Medulla oblongata (tissue), 1 donor: ENCODE results near the gene SH3GL1.
A peak's percentile ranks its signal among the peaks of the same experiment; 100 is the strongest.
"Not testable (repeated sequence)": the region's sequence is repeated elsewhere in the genome, so short reads cannot be mapped to it uniquely, and the experiment has no call there.

Source experiments
- DNase-seq: peaks from one replicate; pipeline ENCODE4 v3.0.0-alpha.2; 2015; ENCODE audit errors: extremely low spot score

SH3GL1 gene

DNA sequence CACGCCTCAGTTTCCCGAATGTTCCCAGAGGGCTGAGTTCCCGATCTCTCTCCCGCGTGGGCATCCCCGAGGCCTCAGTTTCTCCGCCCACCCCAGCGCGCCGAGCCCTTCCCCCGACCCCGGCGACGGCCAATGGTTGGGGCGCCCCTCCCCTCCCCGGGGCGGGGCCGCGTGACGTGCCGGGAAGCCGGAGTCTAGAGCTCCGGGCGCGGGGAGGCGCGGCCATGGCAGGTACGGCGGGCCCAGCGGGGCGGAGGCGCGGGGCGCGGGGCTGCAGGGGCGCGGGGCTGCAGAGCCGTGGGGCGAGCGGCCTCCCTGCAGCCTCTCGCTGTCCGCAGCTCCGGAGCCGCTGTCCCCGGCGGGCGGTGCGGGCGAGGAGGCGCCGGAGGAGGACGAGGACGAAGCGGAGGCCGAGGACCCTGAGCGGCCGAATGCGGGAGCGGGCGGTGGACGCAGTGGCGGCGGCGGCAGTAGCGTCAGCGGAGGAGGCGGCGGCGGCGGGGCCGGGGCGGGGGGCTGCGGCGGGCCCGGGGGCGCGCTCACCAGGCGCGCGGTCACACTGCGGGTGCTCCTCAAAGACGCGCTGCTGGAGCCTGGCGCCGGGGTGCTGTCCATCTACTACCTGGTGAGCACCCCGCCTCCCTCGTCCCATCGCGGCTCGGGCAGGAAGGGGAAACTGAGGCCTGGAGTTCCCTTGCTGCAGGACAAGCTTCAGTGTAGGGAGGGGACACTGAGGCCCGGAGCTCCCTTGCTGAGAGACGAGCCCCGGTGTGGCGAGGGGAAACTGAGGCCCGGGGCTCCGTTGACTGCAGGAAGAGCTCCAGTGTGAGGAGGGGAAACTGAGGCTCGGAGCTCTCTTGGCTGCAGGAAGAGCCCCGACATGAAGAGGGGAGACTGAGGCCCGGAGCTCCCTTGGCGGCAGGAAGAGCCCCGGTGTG lies 56.7 kb downstream of the SH3GL1 start, which contains the start of gene MPND:
MPND (plus strand) TSS at position 193 of the 938 bp plus-strand sequence; CDS start at position 225, 32 bp downstream.
- peak; percentile 97 for DNase-seq

DNA sequence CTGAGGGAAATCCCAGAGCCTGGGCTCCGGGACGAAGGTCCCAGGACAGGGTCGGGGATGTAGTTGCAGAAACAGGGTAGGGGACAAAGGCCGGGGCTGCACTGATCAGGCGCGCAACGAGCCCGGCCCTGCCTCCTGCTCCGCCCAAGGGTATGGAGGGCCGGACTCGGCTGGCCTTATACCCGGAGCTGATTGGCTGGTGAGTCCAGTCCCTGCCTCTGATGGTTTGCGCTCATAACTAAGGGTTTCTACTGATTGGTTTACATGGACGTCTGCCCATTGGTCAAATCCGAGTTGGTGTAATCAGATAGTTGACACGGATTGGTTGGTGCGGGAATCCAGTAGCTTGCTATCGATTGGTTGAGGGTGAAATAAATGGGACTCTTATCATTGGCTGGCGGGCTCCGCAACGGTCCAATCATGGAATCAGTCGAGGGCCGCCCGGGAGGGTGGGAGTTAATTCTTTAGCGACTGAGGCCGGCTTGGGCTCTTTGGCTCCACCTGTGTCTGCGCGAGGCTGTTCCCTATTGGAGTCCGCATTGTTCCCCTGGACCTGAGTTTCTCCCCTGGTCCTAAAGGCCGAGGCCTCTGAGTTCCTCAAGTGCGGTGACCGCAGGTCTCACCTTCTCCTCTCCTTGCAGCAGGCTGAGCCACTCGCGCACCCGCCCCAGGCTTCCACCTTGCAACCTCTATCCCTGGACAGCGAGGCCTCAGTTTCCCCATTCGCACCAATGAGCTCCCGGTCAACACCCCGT lies 57.6 kb downstream of the SH3GL1 start:
- DNase-seq: peak; percentile 100

DNA sequence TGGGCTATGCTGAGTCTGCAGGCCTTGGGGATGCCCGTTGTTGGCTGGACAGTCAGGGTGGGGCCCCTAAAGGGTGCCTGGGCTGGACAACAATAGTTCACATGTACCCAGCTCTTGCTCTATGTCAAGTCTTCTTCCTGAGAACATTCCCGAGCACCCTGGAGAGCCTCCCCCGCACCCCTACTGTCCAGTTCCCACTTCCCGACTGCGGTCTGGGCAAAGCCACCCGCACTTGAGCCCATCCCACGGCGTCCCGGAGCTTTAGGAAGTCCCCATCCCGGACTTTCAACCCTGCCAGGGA lies 58.1 kb downstream of the SH3GL1 start:
- no peak for DNase-seq

DNA sequence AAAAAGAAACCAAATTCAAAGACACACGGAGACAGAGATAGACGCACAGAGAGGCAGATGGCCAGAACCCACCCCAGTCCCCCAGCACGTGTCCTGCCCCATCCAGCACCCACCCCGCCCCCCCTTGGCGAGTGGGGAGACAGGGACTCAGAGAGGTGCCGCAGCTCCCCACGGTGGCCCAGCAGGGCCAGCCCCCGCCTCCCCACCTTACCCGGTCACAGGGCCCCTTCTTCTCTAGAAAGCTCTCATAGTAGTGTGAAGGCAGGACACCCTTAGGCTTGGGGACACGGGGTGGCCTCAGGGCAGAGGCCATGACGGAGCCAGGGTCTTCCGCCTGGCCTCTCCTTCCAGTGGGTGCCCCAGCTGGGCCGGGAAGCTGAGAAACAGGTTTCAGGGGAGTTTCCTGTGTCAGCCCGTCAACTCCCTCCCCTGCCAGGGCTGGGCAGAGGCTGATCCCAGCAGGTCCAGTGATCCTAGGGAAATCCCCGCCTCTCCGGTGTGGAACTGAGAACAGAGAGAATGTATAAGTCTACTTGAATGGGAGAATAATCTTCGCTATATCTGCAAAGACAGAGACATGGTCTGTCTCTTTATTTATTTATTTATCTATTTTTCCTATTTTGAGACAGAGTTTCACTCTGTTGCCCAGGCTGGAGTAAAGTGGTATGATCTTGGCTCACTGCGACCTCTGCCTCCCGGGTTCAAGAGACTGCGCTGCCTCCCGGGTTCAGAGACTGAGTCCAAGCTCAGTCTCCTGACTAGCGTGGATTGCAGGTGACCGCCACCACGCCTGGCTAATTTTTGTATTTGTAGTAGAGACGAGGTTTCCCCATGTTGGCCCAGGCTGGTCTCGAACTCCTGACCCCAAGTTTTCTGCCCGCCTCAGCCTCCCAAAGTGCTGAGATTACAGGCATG lies 61.6 kb downstream of the SH3GL1 start, which contains the start of gene STAP2:
STAP2 (minus strand) TSS at position 387 of the 915 bp plus-strand sequence; CDS start at position 313, 74 bp downstream.
- no peak for DNase-seq

DNA sequence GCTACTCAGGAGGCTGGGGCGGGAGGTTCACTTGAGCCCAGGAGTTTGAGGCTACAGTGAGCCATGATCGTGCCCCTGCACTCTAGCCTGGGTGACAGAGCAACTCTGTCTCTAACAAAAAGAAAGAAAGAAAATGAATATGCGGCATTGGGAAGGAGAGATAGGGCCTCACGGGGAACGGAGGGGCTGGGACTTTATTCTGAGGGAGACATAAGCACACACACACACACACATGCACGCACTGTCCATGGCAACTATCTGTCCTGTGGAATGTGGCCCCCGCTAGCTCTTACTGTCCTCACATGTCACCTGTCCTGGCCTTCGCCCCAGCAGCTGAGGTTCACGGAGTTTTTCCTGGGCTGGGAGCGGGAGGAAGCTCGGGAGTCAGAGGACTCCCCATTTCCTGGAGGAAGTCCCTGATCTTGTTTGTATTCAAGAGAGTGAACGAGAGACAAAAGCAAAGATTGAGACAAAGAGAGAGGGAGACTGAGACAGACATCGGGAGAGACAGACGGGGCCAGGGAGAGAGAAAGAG lies 62.4 kb downstream of the SH3GL1 start:
- DNase-seq: peak; percentile 43

DNA sequence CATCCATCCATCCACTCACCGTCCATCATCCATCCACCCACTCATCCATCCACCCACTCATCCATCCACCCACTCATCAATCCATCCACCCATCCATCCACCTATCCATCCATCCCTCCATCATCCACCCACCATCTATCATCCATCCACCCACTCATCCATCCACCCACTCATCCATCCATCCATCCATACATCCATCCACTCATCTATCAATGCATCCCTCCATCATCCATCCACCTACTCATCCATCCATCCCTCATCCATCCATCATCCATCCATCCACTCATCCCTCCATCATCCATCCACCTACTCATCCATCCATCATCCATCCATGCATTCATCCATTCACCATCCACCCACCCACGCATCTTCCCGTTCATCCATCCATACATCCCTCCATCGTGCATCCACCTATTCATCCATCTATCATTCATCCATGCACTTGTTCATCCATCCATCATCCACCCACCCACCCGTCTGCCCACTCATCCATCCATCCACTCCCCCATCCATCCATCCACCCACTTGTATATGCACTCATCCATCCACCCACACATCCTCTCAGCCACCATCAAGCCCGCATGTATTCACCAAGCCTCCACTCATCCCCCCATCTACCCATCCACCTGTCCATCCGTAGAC lies 65.3 kb downstream of the SH3GL1 start:
- no peak for DNase-seq

DNA sequence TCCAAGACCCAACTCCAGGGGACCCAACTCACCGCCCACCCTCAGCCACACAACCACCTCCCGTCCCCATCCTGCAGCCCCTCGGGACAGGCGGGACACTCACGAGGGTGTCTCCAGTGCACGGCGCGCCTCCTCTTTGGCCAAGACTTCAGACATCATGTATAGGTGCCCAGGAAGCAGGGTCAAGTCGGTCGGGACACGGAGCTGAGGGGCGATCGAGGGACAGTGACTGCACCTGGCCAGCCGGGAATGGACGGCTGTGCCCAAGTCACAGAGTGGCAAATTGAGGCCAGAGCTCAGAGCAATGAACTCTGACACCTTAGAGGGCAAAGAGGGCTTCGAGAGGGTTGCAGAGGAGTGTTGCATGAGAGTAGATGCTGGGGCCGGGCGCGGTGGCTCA lies 70.5 kb downstream of the SH3GL1 start:
- DNase-seq: no peak

DNA sequence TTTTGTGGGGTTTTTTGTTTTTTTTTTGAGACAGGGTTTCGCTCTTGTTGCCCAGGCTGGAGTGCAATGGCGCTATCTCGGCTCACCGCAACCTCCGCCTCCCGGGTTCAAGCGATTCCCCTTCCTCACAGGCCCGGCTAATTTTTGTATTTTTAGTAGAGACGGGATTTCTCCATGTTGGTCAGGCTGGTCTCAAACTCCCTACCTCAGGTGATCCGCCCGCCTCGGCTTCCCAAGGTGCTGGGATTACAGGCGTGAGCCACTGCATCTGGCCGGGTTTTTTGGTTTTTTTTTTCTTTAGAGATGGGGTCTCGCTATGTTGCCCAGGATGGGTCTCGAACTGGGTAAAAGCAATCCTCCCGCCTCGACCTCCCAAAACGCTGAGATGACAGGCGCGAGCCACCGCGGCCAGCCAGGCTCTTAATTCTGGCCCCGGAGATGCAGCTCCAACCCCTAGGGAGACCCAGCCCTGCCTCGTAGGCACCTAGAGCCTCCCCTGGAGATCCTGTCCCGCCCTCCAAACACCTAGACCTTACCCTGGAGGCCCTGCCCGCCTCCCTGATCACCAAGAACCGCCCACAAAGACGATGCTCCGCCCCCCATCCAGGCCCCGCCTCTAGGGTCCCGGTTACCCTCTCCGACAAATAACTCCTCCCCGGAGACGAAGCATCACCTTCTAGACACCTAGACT lies 71.2 kb downstream of the SH3GL1 start:
- not testable (repeated sequence) for DNase-seq

DNA sequence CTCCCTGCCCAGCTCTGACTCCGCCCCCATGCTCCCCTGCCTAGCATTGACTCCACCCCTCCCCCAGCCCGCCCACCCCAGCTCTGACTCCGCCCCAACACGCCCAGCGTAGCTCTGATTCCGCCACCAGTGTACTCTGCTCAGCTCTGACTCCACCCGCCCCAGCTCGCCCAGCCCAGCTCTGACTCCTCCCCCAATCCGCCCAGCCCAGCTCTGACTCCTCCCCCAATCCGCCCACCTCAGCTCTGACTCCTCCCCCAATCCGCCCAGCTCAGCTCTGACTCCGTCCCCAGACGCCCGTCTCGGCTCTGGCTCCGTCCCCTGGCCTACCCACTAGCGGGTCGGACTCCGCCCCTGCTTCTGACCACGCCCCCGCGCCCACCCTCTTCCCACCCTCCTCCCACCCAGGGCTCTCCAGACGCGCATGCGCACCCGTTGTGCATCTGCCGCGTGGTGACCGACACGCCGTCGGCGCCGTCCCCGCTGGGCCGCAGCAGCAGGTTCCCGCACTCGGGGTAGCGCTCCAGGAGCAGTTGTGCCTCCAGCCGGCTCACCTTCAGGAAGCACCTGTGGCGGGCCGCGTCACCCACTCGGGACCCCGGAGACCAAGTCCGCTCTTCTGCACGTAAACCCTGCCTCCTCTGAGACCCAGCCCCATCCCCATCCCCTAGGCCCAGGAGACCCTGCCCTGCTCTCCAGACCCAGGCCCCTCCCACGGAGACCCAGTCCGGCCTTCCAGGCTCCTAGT lies 71.9 kb downstream of the SH3GL1 start:
- DNase-seq: peak; percentile 92

DNA sequence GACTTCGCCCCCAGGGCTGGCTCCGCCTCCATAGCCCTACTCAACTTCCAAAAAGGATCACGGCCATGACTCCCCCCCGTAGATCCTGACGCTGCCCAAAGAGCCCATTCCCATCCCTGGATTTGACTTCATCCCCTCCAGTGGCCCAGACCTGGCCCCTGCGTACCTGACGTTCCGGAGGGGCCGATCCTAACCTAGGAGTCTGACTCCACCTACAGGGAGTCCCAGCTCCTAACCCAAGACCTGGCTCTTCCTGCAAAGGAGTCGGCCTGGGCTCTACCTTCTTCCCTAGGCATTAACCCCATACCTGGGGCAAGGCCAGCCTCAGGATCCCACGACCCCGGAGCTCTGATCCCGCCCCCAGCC lies 72.5 kb downstream of the SH3GL1 start:
- no peak for DNase-seq

DNA sequence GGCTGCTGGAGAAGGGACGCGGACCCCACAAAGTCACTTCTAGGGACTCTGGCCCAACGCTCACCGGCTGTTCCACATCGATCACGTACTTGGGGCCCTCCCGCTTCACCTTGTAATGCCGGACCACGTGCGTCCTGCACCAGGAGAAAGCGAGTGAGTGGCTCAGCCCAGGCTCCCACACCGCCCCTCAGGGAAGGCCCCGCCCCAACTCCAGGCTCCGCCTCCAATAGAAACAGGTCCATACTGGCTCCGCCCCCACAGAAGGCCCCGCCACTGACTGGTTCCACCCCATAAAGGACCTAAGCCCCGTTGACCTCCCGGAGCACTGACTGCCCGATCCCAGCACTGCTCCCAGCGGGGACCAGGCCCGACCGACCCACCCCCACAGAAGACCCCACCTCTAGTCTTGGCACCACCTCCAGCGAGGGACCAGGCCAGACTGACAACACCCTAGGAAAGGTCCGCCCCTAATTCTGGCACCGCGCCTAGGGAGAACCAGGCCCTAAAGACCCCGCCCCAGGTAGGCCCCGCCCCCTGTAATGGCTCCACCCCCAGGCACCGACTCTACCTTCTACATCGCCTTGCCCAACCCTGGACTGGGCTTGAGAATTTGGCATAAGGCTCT lies 73.0 kb downstream of the SH3GL1 start:
- DNase-seq: no peak

DNA sequence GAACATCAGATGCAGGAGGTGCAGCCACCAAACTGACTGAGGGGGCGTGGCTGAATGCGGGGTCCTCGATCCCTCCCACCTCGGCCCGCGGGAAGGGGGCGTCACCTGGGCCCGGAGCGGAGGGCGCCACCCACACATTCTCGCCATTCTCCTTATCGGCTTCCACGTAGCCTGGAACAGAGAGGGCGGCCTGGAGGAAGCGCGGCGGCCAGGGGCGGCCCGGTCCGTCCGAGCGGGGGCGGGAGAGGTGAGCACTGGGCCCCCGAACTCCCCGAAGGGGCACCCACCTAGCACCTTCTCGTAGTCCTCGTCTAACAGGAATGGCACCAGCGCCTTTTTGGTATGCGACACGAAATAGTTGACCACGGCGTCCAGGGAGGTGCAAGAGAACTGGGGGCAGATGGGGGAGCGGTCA lies 73.5 kb downstream of the SH3GL1 start:
- no peak for DNase-seq

DNA sequence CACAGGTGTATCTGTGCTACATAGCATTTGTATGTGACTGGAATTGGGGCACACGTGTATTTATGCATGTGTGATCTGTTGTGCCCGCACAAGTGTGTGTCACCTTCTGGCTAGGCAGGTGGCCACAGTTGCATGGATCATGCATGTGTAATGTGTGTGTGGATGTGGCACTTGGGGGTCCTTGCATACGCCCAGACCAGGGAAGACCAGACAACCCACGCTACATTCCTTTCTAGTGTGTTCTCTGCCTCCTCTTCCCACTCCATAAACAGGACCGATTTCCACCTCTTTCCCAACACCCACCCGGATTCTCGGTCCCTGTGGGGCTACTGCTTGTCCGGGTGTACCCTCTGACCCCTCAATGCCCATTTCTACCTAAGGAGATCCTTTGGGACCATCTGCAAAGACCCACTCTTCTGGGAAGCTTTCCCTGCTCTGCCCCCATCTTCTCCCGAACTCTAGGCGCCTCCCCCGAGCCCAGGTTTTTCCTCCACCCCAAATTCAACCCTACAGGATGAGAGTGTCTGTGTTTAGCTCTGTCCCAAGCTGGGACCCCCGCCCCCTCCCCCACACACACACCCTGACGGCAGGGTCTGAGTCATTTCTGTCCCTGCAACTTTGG lies 74.0 kb downstream of the SH3GL1 start:
- DNase-seq: no peak

DNA sequence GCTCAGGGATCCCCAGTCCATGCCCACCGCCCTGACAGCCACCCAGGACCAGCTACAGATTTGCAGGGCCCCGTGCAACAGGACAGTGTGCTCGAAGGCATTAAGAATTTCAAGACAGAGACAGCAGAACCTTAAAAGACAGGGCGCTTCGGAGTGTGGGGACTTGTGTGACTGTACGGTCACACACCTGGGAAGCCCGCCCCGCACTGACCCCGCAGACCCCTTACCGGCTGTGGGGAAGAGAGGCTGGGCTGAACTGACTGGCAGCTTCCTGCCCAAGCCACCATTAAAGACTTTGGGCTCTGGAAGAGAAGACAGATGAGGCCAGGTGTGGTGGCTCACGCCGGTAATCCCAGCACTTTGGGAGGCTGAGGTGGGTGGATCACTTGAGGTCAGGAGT lies 76.1 kb downstream of the SH3GL1 start:
- DNase-seq: no peak

DNA sequence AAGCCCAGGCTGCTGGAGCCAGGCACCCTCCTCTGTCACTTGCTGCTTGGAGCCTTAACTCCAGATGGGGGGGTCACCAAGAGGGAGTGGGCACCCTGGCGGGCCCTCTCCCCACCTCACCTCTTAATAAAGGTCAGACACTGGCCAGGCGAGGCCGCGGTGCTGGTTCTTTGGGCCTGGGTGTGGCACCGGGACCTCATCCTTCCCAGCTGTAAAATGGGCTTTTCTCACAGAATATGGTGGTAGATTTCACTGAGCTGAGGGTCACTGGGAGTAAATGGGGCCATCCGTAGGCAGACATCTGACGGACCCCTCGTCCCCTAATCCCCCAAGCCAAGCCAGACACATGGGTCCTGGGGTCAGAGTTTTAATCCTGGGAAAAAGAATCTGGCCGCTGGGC lies 76.7 kb downstream of the SH3GL1 start:
- DNase-seq: no peak

DNA sequence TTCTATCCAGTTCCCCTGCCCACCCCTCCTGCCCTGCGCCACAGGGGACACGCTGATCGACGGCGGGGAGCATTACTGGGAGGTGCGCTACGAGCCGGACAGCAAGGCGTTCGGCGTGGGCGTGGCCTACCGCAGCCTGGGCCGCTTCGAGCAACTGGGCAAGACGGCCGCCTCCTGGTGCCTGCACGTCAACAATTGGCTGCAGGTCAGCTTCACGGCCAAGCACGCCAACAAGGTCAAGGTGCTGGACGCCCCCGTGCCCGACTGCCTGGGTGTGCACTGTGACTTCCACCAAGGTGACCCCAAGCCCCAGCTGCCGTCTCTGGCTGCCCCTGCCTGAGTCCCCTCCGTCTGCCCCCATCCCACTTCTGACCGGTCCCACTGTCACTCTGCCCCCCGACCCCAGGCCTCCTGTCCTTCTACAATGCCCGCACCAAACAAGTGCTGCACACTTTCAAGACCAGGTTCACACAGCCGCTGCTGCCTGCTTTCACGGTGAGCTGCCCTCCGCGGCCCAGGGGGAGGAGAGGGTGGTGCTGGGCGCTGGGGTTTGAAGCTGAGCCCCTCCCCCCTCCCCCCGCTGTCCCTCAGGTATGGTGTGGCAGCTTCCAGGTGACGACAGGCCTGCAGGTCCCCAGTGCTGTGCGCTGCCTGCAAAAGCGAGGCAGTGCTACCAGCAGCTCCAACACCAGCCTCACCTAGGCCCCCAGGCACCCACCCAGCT lies 77.2 kb downstream of the SH3GL1 start:
- DNase-seq: no peak

DNA sequence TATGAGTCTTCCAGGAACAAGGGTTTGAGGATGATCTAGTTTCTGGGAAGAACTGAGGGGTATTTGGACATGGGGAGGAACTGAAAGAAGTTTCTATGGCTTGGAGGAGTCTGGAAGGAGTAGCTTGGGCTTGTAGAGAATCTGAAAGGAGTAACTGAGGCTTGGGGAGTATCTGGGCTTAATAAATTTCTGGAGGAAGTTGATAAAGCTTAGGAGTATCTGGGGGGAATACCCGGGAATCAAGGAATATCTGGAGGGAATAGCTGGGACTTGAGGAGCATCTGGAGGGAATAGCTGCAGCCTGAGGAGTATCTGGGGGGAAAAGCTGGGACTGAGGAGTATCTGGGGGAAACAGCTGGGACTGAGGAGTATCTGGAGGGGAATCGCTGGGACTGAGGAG lies 79.9 kb downstream of the SH3GL1 start:
- DNase-seq: no peak

DNA sequence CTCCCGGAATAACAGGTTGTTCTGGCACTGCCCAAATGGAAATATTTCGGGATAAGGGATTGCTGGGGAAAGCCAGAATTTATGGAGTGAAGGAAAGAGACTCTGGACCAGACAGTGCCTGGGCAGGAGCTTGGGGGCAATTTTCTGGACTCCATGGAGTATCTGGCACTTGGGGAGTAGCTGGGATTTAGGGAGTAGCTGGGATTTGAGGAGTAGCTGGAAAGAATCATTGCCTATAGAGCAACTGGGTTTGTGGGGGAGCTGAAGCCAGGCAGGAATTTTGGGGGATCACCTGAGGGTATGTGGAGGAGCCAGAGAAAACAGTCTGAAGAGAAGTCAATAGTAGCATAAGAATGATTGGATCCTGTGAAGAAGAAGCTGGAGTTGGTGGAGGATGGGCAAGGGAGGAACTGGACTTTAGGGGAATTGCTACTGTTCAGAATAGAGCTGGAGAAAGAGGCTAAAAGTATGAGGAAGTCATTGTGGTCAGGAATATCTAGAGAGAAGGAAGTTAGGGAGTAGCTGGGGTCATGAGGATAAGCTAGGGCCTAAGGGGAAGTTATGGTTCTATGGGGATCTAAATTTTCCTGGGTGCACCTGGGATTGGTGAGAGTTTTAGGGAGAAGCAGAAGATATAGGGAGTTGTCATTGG lies 81.2 kb downstream of the SH3GL1 start:
- no peak for DNase-seq
